Bronchial epithelial cell (primary cell): ENCODE data around the gene PACS2. TPM values are rescaled to one million over a fixed set of nuclear protein-coding genes. Genes with fewer than 3 reads are reported as not detected.

Source experiments
- DNase-seq: peaks from one replicate; pipeline ENCODE4 v3.0.0-alpha.2; 2010; ENCODE audit warnings: low read depth
- FAIRE-seq: peaks from 2 replicates; lab custom pipeline; 2011; peaks lifted over from hg19 to GRCh38; lab: Jason Lieb, UNC
- H3K27me3 ChIP-seq: 2 replicates; pipeline ENCODE4 v1.5.1; 2011; ENCODE audit warnings: low read length; ENCODE audit not compliant: control insufficient read depth, insufficient read depth
- H3K36me3 ChIP-seq: 2 replicates; pipeline ENCODE4 v1.5.1; 2011; ENCODE audit warnings: low read length; ENCODE audit not compliant: control insufficient read depth, insufficient read depth
- H3K4me3 ChIP-seq: 2 replicates; pipeline ENCODE4 v1.5.1; 2011; ENCODE audit warnings: mild to moderate bottlenecking, low read depth, low read length, control low read depth
- CTCF ChIP-seq: IDR thresholded peaks from 2 replicates; pipeline ENCODE4 v1.5.1; 2011; ENCODE audit warnings: mild to moderate bottlenecking, moderate library complexity, low read length, control low read depth, inconsistent platforms; ENCODE audit not compliant: insufficient read depth, severe bottlenecking
- total RNA-seq: library from RNA; depleted of rRNA; stranded (reverse); fragments of >200 nt; gene quantifications from 2 replicates; pipeline ENCODE4 v1.2.1, GENCODE V29; 2014

Gene PACS2
- total RNA-seq, 1 donor from 2014 or later, result 42.4 TPM

- H3K36me3 ChIP-seq, result no peaks in the 10 kb centered on the region
- FAIRE-seq (no peak), DNase-seq (no peak)
- TF ChIP-seq CTCF, result no peak
- no peaks in the 10 kb centered on the region for H3K27me3 ChIP-seq
- no peak overlapping the region for H3K4me3 ChIP-seq
Measured at GRCh38 chr14:105349992-105350391, 35.4 kb downstream of the PACS2 start.

DNA sequence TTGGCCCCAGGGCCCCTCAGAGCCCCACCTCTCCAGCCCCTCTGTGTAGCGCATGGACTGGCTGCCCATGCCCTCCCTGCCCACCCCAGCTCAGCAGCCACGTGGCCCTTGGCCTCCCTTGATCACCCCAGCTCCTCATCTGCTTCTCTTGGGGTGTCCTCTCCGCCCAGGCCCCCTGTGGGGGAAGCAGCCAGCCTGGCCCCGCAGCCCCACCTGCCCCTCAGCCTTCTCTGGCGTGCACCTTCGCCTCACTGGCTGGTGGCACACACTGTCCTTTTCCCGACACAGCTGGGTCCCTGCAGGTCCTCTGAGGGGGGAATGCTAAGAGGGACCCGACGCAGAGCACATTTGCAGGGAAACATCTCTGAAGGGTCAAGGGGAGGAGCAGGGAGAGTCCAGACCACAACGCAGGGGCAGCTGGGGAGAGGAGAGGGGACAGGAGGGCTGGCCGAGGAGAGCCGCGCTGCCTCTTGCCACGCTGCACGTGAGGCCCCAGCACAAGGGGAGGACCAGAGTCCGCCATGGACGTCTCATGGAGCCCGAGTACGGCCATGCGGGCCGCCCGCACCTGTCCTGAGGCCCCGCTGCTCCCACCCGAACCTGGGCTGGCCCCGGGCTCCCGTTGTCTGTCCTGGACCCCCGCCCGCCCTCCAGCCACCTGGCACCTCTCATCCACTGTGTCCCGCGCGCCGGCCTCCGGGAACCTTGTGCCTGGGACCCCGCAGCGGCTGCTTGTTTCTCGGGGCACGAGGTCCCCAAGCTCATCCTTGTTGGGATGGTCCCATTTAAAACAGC, 36.1 kb downstream of the PACS2 start:
- no peak overlapping the region for H3K4me3 ChIP-seq
- no peaks in the 10 kb centered on the region for H3K36me3 ChIP-seq
- no peak for FAIRE-seq
- H3K27me3 ChIP-seq, result no peaks in the 10 kb centered on the region
- no peak for TF ChIP-seq CTCF
- no peak for DNase-seq

DNA sequence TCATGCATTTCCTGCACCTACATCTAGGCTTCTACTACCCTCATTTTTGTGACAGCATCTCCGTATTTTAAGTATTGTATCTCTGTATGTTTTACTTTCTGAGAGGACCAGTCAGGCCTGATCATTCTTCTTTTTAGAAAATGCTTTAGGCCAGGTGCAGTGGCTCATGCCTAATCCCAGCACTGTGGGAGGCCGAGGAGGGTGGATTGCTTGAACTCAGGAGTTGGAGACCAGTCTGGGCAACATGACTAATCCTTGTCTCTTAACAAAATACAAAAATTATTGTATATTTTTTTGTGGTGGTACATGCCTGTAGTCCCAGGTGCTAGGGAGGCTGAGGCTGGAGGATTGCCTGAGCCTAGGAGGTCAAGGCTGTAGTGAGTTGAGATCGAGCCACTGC, 36.9 kb downstream of the PACS2 start:
- DNase-seq (no peak), FAIRE-seq (no peak)
- no peak for TF ChIP-seq CTCF
- Histone ChIP-seq H3K27me3 (no peaks in the 10 kb centered on the region), H3K4me3 (no peak overlapping the region), H3K36me3 (peaks cover 2% of the 10 kb centered on the region)

DNA sequence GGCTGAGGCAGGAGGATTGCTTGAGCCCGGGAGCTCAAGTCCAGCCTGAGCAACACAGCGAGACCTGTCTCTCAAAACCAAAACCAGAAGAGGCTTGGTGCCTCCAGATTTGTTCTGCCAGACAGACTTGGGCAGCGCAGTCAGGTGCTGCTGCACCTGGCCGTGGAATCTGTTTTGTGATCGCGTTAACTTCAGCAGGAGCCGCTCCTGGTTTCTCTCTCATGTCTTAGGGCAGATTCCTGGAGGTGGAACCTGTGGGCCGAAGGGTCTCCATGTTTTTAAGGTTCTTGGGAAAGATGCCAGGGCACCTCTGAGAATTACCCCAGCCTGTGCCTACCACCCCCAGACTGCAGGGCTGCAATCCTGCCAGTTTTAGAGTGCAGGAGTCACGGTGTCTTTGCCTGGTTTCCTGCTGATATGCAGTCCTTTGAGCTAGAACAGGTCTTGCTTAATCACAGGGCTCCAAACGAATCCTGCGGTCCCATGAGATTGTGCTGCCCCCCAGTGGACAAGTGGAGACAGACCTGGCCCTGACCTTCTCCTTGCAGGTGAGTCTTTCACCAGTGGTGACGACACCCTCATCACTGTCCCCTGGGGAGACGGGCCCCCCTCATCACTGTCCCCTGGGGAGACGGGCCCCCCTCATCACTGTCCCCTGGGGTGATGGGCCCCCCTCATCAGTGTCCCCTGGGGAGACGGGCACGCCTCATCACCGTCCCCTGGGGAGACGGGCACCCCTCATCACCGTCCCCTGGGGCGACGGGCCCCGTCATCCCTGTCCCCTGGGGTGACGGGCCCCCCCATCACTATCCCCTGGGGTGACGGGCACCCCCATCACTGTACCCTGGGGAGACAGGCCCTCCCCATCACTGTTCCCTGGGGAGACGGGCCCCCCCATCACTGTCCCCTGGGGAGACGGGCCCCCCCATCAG, 37.6 kb downstream of the PACS2 start:
- Histone ChIP-seq H3K4me3 (no peak overlapping the region), H3K36me3 (peaks cover 2% of the 10 kb centered on the region), H3K27me3 (no peaks in the 10 kb centered on the region)
- DNase-seq (peak; percentile 87), FAIRE-seq (peak; percentile 98)
- TF ChIP-seq CTCF, result peak; percentile 92

- Histone ChIP-seq H3K27me3 (no peaks in the 10 kb centered on the region), H3K4me3 (no peak overlapping the region), H3K36me3 (peaks cover 2% of the 10 kb centered on the region)
- DNase-seq (no peak), FAIRE-seq (no peak)
- no peak for TF ChIP-seq CTCF
Measured at GRCh38 chr14:105353136-105353535, 38.6 kb downstream of the PACS2 start.
